ENCODE data around the gene SCARB1.

- TF ChIP-seq NONO (IDR thresholded peaks at IDR 0.05) (no peak), NONO (CRISPR knock-in tag; conservative IDR thresholded peaks at IDR 0.05) (no peak), THAP7 (CRISPR knock-in tag; IDR thresholded peaks at IDR 0.05) (no peak), ESRRA (CRISPR knock-in tag; IDR thresholded peaks at IDR 0.05; ENCODE audit: low read depth) (no peak), ZNF644 (CRISPR knock-in tag; IDR thresholded peaks at IDR 0.05; ENCODE audit: low read depth) (no peak), JDP2 (CRISPR knock-in tag; IDR thresholded peaks at IDR 0.05; ENCODE audit: borderline replicate concordance) (no peak), ASH2L (IDR thresholded peaks at IDR 0.05; ENCODE audit: insufficient read length, low read depth, low read length) (no peak), ZNF614 (CRISPR knock-in tag; IDR thresholded peaks at IDR 0.05; ENCODE audit: borderline replicate concordance) (no peak), ZNF260 (CRISPR knock-in tag; IDR thresholded peaks at IDR 0.05; ENCODE audit: borderline replicate concordance, low read depth) (no peak), CTCF (CRISPR knock-in tag; IDR thresholded peaks at IDR 0.05) (no peak), POLR2A (IDR thresholded peaks at IDR 0.05; ENCODE audit: insufficient read depth in 1 of 2, low read depth in 2 of 2, low read length in 2 of 2) (no peak), ZSCAN29 (CRISPR knock-in tag; conservative IDR thresholded peaks at IDR 0.05) (no peak), ZBTB8A (CRISPR knock-in tag; IDR thresholded peaks at IDR 0.05; ENCODE audit: borderline replicate concordance, low read depth) (no peak), ZNF335 (CRISPR knock-in tag; IDR thresholded peaks at IDR 0.05) (no peak), HOXA3 (CRISPR knock-in tag; IDR thresholded peaks at IDR 0.05) (no peak)
Measured at GRCh38 chr12:124754491-124754890, 109.2 kb downstream of the SCARB1 start.
